K562 (cell line): ENCODE data around the gene IL3RA. TPM values are rescaled to one million over a fixed set of nuclear protein-coding genes. Genes with fewer than 3 reads are reported as not detected.

Experiments used
- BHLHE40 ChIP-seq: IDR thresholded peaks from 2 replicates; pipeline ENCODE4 v1.6.1; 2011; ENCODE audit warnings: low read length, improper control_type of control experiment
- CHD1 ChIP-seq: fragments of 200-600 bp; sonication (generic); IDR thresholded peaks from one replicate; pipeline ENCODE4 v1.6.1; 2012; ENCODE audit warnings: mild to moderate bottlenecking, moderate library complexity, low read length, inconsistent platforms
- EGR1 ChIP-seq: fragments of 450-650 bp; conservative IDR thresholded peaks from 2 replicates; pipeline ENCODE4 v1.6.1; 2017; ENCODE audit warnings: mild to moderate bottlenecking
- ESRRB ChIP-seq: fragments of 250-450 bp; sonication (Bioruptor Pico); IDR thresholded peaks from 2 replicates; pipeline ENCODE4 v1.5.0; 2020; ENCODE audit warnings: mild to moderate bottlenecking, moderate library complexity, borderline replicate concordance
- HBP1 ChIP-seq: fragments of 450-650 bp; formaldehyde crosslinking; IDR thresholded peaks from 2 replicates; pipeline ENCODE4 v1.4.0; 2022; ENCODE audit warnings: missing genetic modification characterization
- KAT7 ChIP-seq: sonication (generic); formaldehyde crosslinking; IDR thresholded peaks from 2 replicates; pipeline ENCODE4 v1.8.0; 2022; ENCODE audit warnings: missing genetic modification reagents, mild to moderate bottlenecking, borderline replicate concordance
- MNT ChIP-seq, 2 experiments: fragments of 450-650 bp; conservative IDR thresholded peaks; 2 replicates each; pipeline ENCODE4 v1.6.1; 2017; ENCODE audit warnings: mild to moderate bottlenecking in 2 of 2, moderate library complexity in 2 of 2
- NR2C1 ChIP-seq, 2 experiments: fragments of 450-650 bp; IDR thresholded peaks; 2 replicates each; pipeline ENCODE4 v1.6.1; 2017; ENCODE audit warnings: mild to moderate bottlenecking in 2 of 2, antibody characterized with exemption in 1 of 2, inconsistent platforms in 1 of 2, missing compliant biosample characterization in 1 of 2, missing genetic modification characterization in 1 of 2
- NR4A1 ChIP-seq, 2 experiments: fragments of 250-450 bp in 1 of 2; fragments of 450-650 bp in 1 of 2; sonication (Bioruptor Pico) in 1 of 2; IDR thresholded peaks; 2 replicates each; pipeline versions ENCODE4 v1.4.0 to v1.6.1; 2016 to 2020; ENCODE audit warnings: mild to moderate bottlenecking in 2 of 2, missing compliant biosample characterization in 1 of 2, missing genetic modification characterization in 1 of 2, moderate library complexity in 1 of 2
- OTX1 ChIP-seq: fragments of 450-650 bp; formaldehyde crosslinking; IDR thresholded peaks from 2 replicates; pipeline ENCODE4 v1.4.0; 2022; ENCODE audit warnings: mild to moderate bottlenecking
- RFX5 ChIP-seq: IDR thresholded peaks from 2 replicates; pipeline ENCODE4 v1.6.1; 2011; ENCODE audit warnings: low read depth, mild to moderate bottlenecking, improper control_type of control experiment, low read length
- SLC30A9 ChIP-seq: fragments of 250-450 bp; sonication (Bioruptor Pico); IDR thresholded peaks from 2 replicates; pipeline ENCODE4 v1.8.0; 2022; ENCODE audit warnings: mild to moderate bottlenecking, moderate library complexity
- USF2 ChIP-seq: sonication (generic); formaldehyde crosslinking; IDR thresholded peaks from 2 replicates; pipeline ENCODE4 v1.5.0; 2020; ENCODE audit warnings: missing genetic modification reagents
- ZBTB43 ChIP-seq: sonication (generic); formaldehyde crosslinking; IDR thresholded peaks from 2 replicates; pipeline ENCODE4 v1.8.0; 2023; ENCODE audit warnings: mild to moderate bottlenecking, missing genetic modification reagents
- ZBTB7A ChIP-seq: IDR thresholded peaks from 2 replicates; pipeline ENCODE4 v1.6.1; 2011; ENCODE audit warnings: low read depth, mild to moderate bottlenecking, low read length, moderate library complexity, borderline replicate concordance; ENCODE audit not compliant: control insufficient read depth
- ZNF212 ChIP-seq: fragments of 450-650 bp; formaldehyde crosslinking; IDR thresholded peaks from 2 replicates; pipeline ENCODE4 v1.4.0; 2020; ENCODE audit warnings: mild to moderate bottlenecking
- ZNF655 ChIP-seq: fragments of 250-450 bp; sonication (Bioruptor Pico); IDR thresholded peaks from 2 replicates; pipeline ENCODE4 v1.5.0; 2021
- ZNF76 ChIP-seq: fragments of 250-450 bp; sonication (Bioruptor Pico); IDR thresholded peaks from 2 replicates; pipeline ENCODE4 v1.4.0; 2020; ENCODE audit warnings: mild to moderate bottlenecking, moderate library complexity, borderline replicate concordance
- polyA plus RNA-seq, 8 experiments: library from polyadenylated mRNA; depleted of rRNA in 4 of 8; stranded (reverse) in 5 of 8; unstranded in 3 of 8; fragments of >200 nt; fragmentation: Nextera tagmentation in 2 of 8; fragmentation: Illumina TruSeq in 1 of 8; extraction: Ambion mirVana in 2 of 8; extraction: Trizol in 1 of 8; gene quantifications; 2 replicates each; pipeline versions ENCODE4 v1.2.1 to v1.2.3, GENCODE V29; 2011 to 2014; ENCODE audit warnings: inconsistent platforms in 1 of 8, missing spikeins in 1 of 8
- total RNA-seq, 7 experiments: library from RNA; depleted of rRNA in 6 of 7; stranded (reverse); fragments of >200 nt in 6 of 7; fragmentation: Illumina TruSeq in 2 of 7; extraction: Trizol in 2 of 7; gene quantifications; 2 replicates each; pipeline versions ENCODE4 v1.2.1 to v1.2.3, GENCODE V29; 2011 to 2021; ENCODE audit warnings: low replicate concordance in 1 of 7

The IL3RA gene
- total and polyA plus RNA-seq, 9 of the 15 experiments (the other 6 are each of a cell fraction or from before 2014, with no cell fraction given) = not detected

- TF ChIP-seq HBP1 (CRISPR knock-in tag) (0 out of 2 replicates have a peak, but pooled peaks have one; percentile 82), EGR1 (peak; percentile 38; the same call in 1 of the 2 replicates), ZNF212 (CRISPR knock-in tag) (no peak), ZNF655 (CRISPR knock-in tag) (no peak), RFX5 (no peak), NR2C1 (IDR thresholded peaks at IDR 0.05) (peak; percentile 15; the same call in 1 of the 2 replicates), NR2C1 (tag; IDR thresholded peaks at IDR 0.05) (no peak), MNT (conservative IDR thresholded peaks at IDR 0.05) (no peak), KAT7 (no peak), OTX1 (0 out of 2 replicates have a peak, but pooled peaks have one; percentile 58), ZBTB7A (no peak), CHD1 (no peak), ZNF76 (no peak), SLC30A9 (CRISPR knock-in tag) (no peak), ZBTB43 (CRISPR knock-in tag) (no peak), BHLHE40 (no peak), ESRRB (CRISPR knock-in tag) (no peak), USF2 (CRISPR knock-in tag) (no peak), NR4A1 (CRISPR knock-in tag; IDR thresholded peaks at IDR 0.05) (no peak), NR4A1 (tag; IDR thresholded peaks at IDR 0.05) (no peak)
Observed at GRCh38 chrX:1393871-1394615, 57.5 kb downstream of the IL3RA start (continued).
